Measurements from ENCODE around the gene COPRS. TPM values are rescaled to one million over a fixed set of nuclear protein-coding genes. Genes with fewer than 3 reads are reported as not detected.
"Not testable (repeated sequence)": the region's sequence is repeated elsewhere in the genome, so short reads cannot be mapped to it uniquely, and the experiment has no call there.

Gene COPRS
- total RNA-seq, 2 donors from 2014 or later = 74.5 to 157 TPM

GRCh38 chr17:31823014-31823413 lies 36.0 kb downstream of the COPRS start:
- no peak for TF ChIP-seq CTCF (IDR thresholded peaks at IDR 0.05)
- DNase-seq (ENCODE audit: low spot score) (no peak), ATAC-seq (ENCODE audit: insufficient number of reproducible peaks, low FRiP score, low read depth) (no peak)
- H3K4me3 ChIP-seq = no peak overlapping the region
- no peaks in the 10 kb centered on the region for H3K9me3 ChIP-seq
- H3K27ac ChIP-seq = no peak overlapping the region
- no peaks in the 10 kb centered on the region for H3K36me3 ChIP-seq
- H3K4me1 ChIP-seq (ENCODE audit: control insufficient read depth in 1 of 2, low read depth in 2 of 2) = peaks cover 3 to 27% of the 10 kb centered on the region in 2 donors
- no peaks in the 10 kb centered on the region for H3K27me3 ChIP-seq (replicated peaks; ENCODE audit: insufficient read depth)

- Histone ChIP-seq H3K36me3 (no peaks in the 10 kb centered on the region), H3K4me1 (ENCODE audit: control insufficient read depth in 1 of 2, low read depth in 2 of 2) (peaks cover under 1 to 13% of the 10 kb centered on the region in 2 donors), H3K27ac (no peak overlapping the region), H3K4me3 (no peak overlapping the region), H3K27me3 (replicated peaks; ENCODE audit: insufficient read depth) (no peaks in the 10 kb centered on the region), H3K9me3 (no peaks in the 10 kb centered on the region)
- ATAC-seq (ENCODE audit: insufficient number of reproducible peaks, low FRiP score, low read depth) (no peak), DNase-seq (ENCODE audit: low spot score) (no peak)
- TF ChIP-seq CTCF (IDR thresholded peaks at IDR 0.05) = no peak
These were observed 38.2 kb downstream of the COPRS start for GRCh38 chr17:31820691-31821435.

- no peak overlapping the region for H3K4me3 ChIP-seq
- no peak for TF ChIP-seq CTCF (IDR thresholded peaks at IDR 0.05)
- ATAC-seq (ENCODE audit: insufficient number of reproducible peaks, low FRiP score, low read depth) (no peak), DNase-seq (ENCODE audit: low spot score) (no peak)
- no peaks in the 10 kb centered on the region for H3K9me3 ChIP-seq
- no peak overlapping the region for H3K27ac ChIP-seq
- no peaks in the 10 kb centered on the region for H3K27me3 ChIP-seq (replicated peaks; ENCODE audit: insufficient read depth)
- peaks cover 0 to 10% of the 10 kb centered on the region in 2 donors for H3K4me1 ChIP-seq (ENCODE audit: control insufficient read depth in 1 of 2, low read depth in 2 of 2)
- H3K36me3 ChIP-seq = no peaks in the 10 kb centered on the region
These were observed 39.5 kb downstream of the COPRS start for GRCh38 chr17:31819578-31819977.

DNA sequence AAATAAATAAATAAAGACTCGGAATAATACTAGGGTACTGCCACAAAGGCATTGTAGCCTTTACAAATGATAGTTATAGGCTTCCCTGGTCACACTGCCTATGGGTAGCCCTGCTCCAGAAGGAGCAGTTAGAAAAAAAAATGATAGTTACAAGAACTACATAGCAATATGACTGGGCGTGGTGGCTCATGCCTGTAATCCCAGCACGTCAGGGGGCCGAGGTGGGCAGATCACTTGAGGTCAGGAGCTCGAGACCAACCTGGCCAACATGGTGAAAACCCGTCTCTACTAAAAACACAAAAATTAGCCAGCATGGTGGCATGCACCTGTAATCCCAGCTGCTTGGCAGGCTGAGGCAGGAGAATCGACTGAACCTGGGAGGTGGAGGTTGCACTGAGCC lies 40.2 kb downstream of the COPRS start:
- not testable (repeated sequence) for ATAC-seq (ENCODE audit: insufficient number of reproducible peaks, low FRiP score, low read depth); H3K27ac ChIP-seq; H3K27me3 ChIP-seq (replicated peaks; ENCODE audit: insufficient read depth); H3K36me3 ChIP-seq; DNase-seq (ENCODE audit: low spot score); H3K9me3 ChIP-seq; H3K4me3 ChIP-seq
- H3K4me1 ChIP-seq (ENCODE audit: control insufficient read depth in 1 of 2, low read depth in 2 of 2) = peaks cover 0 to 10% of the 10 kb centered on the region in 2 donors

- no peak for TF ChIP-seq CTCF (IDR thresholded peaks at IDR 0.05)
- Histone ChIP-seq H3K27ac (no peak overlapping the region), H3K4me1 (ENCODE audit: control insufficient read depth in 1 of 2, low read depth in 2 of 2) (peaks cover 8 to 13% of the 10 kb centered on the region in 2 donors), H3K36me3 (no peaks in the 10 kb centered on the region), H3K27me3 (replicated peaks; ENCODE audit: insufficient read depth) (no peaks in the 10 kb centered on the region), H3K9me3 (no peaks in the 10 kb centered on the region), H3K4me3 (no peak overlapping the region)
- no peak for DNase-seq (ENCODE audit: low spot score)
- ATAC-seq (ENCODE audit: insufficient number of reproducible peaks, low FRiP score, low read depth) = no peak
These were observed 43.8 kb downstream of the COPRS start for GRCh38 chr17:31815212-31815730.
